GM12892 (cell line): Measurements from ENCODE around the gene TBRG4.
"Not testable (repeated sequence)": the region's sequence is repeated elsewhere in the genome, so short reads cannot be mapped to it uniquely, and the experiment has no call there.

Experiments
- DNase-seq: peaks from one replicate; pipeline ENCODE4 v3.0.0; 2011; ENCODE audit not compliant: insufficient read length
- FAIRE-seq: peaks from 2 replicates; lab custom pipeline; 2011; peaks lifted over from hg19 to GRCh38; lab: Jason Lieb, UNC
- POLR2A ChIP-seq: IDR thresholded peaks from 2 replicates; pipeline ENCODE4 v1.6.1; 2011; ENCODE audit warnings: low read depth, low read length, control low read depth
- POLR2AphosphoS5 ChIP-seq: IDR thresholded peaks from 2 replicates; pipeline ENCODE4 v1.6.1; 2011; ENCODE audit warnings: low read depth, low read length, control low read depth
- TAF1 ChIP-seq: IDR thresholded peaks from 2 replicates; pipeline ENCODE4 v1.6.1; 2011; ENCODE audit warnings: low read depth, mild to moderate bottlenecking, control low read depth, low read length, borderline replicate concordance

Gene TBRG4

GRCh38 chr7:45125193-45125904 lies 13.9 kb upstream of the TBRG4 start:
- no peak for DNase-seq
- TF ChIP-seq POLR2AphosphoS5 (no peak), POLR2A (no peak), TAF1 (no peak)
- no peak for FAIRE-seq

- no peak for FAIRE-seq
- DNase-seq: no peak
- TF ChIP-seq TAF1: no peak
- TF ChIP-seq POLR2A: no peak
- no peak for TF ChIP-seq POLR2AphosphoS5
These were observed 12.6 kb upstream of the TBRG4 start for GRCh38 chr7:45123913-45124710.

GRCh38 chr7:45122975-45123860 lies 11.7 kb upstream of the TBRG4 start:
- FAIRE-seq: no peak
- no peak for DNase-seq
- TF ChIP-seq POLR2AphosphoS5 (no peak), TAF1 (no peak), POLR2A (no peak)

GRCh38 chr7:45119550-45119949 lies 8.1 kb upstream of the TBRG4 start:
- DNase-seq: no peak
- no peak for TF ChIP-seq TAF1
- no peak for FAIRE-seq

- FAIRE-seq: no peak
- no peak for DNase-seq
- TF ChIP-seq TAF1: no peak
- TF ChIP-seq POLR2A: no peak
- no peak for TF ChIP-seq POLR2AphosphoS5
These were observed 7.4 kb upstream of the TBRG4 start for GRCh38 chr7:45118889-45119331.

GRCh38 chr7:45118292-45118691 lies 6.8 kb upstream of the TBRG4 start:
- no peak for FAIRE-seq
- DNase-seq: no peak
- TF ChIP-seq POLR2A (no peak), TAF1 (no peak), POLR2AphosphoS5 (no peak)

GRCh38 chr7:45117582-45117981 lies 6.1 kb upstream of the TBRG4 start:
- DNase-seq (no peak), FAIRE-seq (no peak)
- TF ChIP-seq TAF1 (no peak), POLR2AphosphoS5 (no peak), POLR2A (no peak)

- FAIRE-seq (no peak), DNase-seq (no peak)
- no peak for TF ChIP-seq POLR2A
These were observed 4.6 kb upstream of the TBRG4 start for GRCh38 chr7:45116048-45116447.

- DNase-seq: no peak
- no peak for FAIRE-seq
- TF ChIP-seq TAF1: no peak
These were observed 3.4 kb upstream of the TBRG4 start for GRCh38 chr7:45114926-45115325.

GRCh38 chr7:45114257-45114656 lies 2.8 kb upstream of the TBRG4 start:
- DNase-seq: not testable (repeated sequence)

GRCh38 chr7:45112648-45113047 lies 1.2 kb upstream of the TBRG4 start:
- no peak for FAIRE-seq
- no peak for TF ChIP-seq POLR2A
- no peak for TF ChIP-seq TAF1
- TF ChIP-seq POLR2AphosphoS5: no peak
- no peak for DNase-seq

More at GRCh38 chr7:45114257-45114656, 2.8 kb upstream of the TBRG4 start:
- FAIRE-seq: not testable (repeated sequence)

GRCh38 chr7:45108863-45109262 lies 2.6 kb downstream of the TBRG4 start:
- TF ChIP-seq POLR2AphosphoS5 (no peak), POLR2A (no peak; the same call in 1 of the 2 replicates), TAF1 (no peak)
- no peak for FAIRE-seq
- no peak for DNase-seq

GRCh38 chr7:45107356-45107755 lies 4.1 kb downstream of the TBRG4 start:
- FAIRE-seq (no peak), DNase-seq (no peak)
- TF ChIP-seq POLR2A (no peak), POLR2AphosphoS5 (no peak), TAF1 (no peak)
